H1 (cell line): ENCODE data around the gene EZH1. TPM values are rescaled to one million over a fixed set of nuclear protein-coding genes. Genes with fewer than 3 reads are reported as not detected.

ENCODE experiments used
- ATF2 ChIP-seq: IDR thresholded peaks from 2 replicates; pipeline ENCODE4 v1.6.1; 2012; ENCODE audit warnings: low read length, inconsistent platforms
- POLR2AphosphoS5 ChIP-seq: IDR thresholded peaks from 2 replicates; pipeline ENCODE4 v1.6.1; 2011; ENCODE audit warnings: low read depth, low read length
- SUZ12 ChIP-seq: fragments of 200-600 bp; sonication (generic); IDR thresholded peaks from 2 replicates; pipeline ENCODE4 v1.6.1; 2012; ENCODE audit warnings: mild to moderate bottlenecking, inconsistent platforms, low read length, moderate library complexity, mixed read lengths
- TCF12 ChIP-seq: IDR thresholded peaks from 2 replicates; pipeline ENCODE4 v1.6.1; 2011; ENCODE audit warnings: low read depth, mild to moderate bottlenecking, low read length
- USF2 ChIP-seq: IDR thresholded peaks from 2 replicates; pipeline ENCODE4 v1.6.1; 2011; ENCODE audit warnings: low read length, improper control_type of control experiment
- polyA plus RNA-seq, 7 experiments: library from polyadenylated mRNA; depleted of rRNA in 3 of 7; stranded (reverse) in 5 of 7; unstranded in 2 of 7; fragments of >200 nt in 5 of 7; fragments of 200-250 nt in 2 of 7; gene quantifications; 1 replicate in 5 of 7; 2 replicates in 1 of 7; 4 replicates in 1 of 7; pipeline versions ENCODE4 v1.2.1 to v1.2.3, GENCODE V29; 2011 to 2013; ENCODE audit warnings: missing spikeins in 2 of 7, mixed read lengths in 2 of 7
- total RNA-seq: library from RNA; stranded (reverse); fragmentation: NEBNext Ultra II Directional; extraction: Animal tissue kit (Norgen Biotek cat#: 25700); gene quantifications from 2 replicates; pipeline ENCODE4 v1.2.1, GENCODE V29; 2021

Gene EZH1
- total and polyA plus RNA-seq, 2 of the 8 experiments (the other 6 are each of a cell fraction or from before 2014, with no cell fraction given) = 17.4 to 20.8 TPM

- TF ChIP-seq USF2 (no peak), POLR2AphosphoS5 (no peak), TCF12 (no peak), ATF2 (no peak), SUZ12 (no peak)
Measured at GRCh38 chr17:42750739-42751344, 6.0 kb upstream of the EZH1 start (continued).
